Measurements from ENCODE around the gene GDI1. TPM values are rescaled to one million over a fixed set of nuclear protein-coding genes. Genes with fewer than 3 reads are reported as not detected.
A peak's percentile ranks its signal among the peaks of the same experiment; 100 is the strongest.

GDI1 gene
- total RNA-seq, 3 donors from 2014 or later, result 94.0 to 105 (median 97.3) TPM

DNA sequence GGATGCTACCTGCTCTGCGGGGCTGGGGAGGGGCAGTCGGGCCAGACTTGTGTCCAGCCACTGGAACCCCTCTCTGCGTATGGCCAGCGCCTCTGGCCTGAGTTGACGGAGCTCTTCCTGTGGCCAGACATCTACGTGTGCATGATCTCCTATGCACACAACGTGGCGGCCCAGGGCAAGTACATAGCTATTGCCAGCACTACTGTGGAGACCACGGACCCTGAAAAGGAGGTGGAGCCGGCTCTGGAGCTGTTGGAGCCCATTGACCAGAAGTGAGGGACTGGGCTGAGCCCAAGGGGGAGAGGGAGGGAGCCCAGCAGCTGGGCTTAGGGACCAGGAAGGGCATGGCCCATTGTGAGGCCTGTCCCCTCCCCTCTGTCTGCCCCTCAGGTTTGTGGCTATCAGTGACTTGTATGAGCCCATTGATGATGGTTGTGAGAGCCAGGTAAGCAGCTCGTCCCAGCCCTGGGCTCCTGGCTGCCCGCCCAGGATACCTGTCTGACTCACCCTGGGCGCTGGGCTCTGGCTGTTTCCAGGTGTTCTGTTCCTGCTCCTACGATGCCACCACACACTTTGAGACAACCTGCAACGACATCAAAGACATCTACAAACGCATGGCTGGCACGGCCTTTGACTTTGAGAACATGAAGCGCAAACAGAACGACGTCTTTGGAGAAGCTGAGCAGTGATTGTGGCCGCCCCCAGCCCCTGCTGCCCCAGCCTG is 5.2 kb downstream of the GDI1 start:
- H3K27me3 ChIP-seq, result peaks cover 0 to 54% of the 10 kb centered on the region in 2 donors
- H3K9me3 ChIP-seq, result no peaks in the 10 kb centered on the region
- no peaks in the 10 kb centered on the region for H3K36me3 ChIP-seq
- intact Hi-C loops (cut with DNase I; ENCODE audit: low total_unique reads), result no loop called here
- TF ChIP-seq, protein P1, sequence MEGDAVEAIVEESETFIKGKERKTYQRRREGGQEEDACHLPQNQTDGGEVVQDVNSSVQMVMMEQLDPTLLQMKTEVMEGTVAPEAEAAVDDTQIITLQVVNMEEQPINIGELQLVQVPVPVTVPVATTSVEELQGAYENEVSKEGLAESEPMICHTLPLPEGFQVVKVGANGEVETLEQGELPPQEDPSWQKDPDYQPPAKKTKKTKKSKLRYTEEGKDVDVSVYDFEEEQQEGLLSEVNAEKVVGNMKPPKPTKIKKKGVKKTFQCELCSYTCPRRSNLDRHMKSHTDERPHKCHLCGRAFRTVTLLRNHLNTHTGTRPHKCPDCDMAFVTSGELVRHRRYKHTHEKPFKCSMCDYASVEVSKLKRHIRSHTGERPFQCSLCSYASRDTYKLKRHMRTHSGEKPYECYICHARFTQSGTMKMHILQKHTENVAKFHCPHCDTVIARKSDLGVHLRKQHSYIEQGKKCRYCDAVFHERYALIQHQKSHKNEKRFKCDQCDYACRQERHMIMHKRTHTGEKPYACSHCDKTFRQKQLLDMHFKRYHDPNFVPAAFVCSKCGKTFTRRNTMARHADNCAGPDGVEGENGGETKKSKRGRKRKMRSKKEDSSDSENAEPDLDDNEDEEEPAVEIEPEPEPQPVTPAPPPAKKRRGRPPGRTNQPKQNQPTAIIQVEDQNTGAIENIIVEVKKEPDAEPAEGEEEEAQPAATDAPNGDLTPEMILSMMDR (IDR thresholded peaks at IDR 0.05), result no peak
- TF ChIP-seq POLR2A (IDR thresholded peaks at IDR 0.05) (no peak), POLR2AphosphoS5 (IDR thresholded peaks at IDR 0.05) (no peak)
- peak overlapping the region in 1 of 2 donors; percentile 90 for H3K27ac ChIP-seq
- H3K4me3 ChIP-seq, result no peak overlapping the region
- DNase-seq (ENCODE audit: low spot score in 2 of 2), result peak; percentile 52 to 64
- H3K4me1 ChIP-seq, result no peaks in the 10 kb centered on the region

DNA sequence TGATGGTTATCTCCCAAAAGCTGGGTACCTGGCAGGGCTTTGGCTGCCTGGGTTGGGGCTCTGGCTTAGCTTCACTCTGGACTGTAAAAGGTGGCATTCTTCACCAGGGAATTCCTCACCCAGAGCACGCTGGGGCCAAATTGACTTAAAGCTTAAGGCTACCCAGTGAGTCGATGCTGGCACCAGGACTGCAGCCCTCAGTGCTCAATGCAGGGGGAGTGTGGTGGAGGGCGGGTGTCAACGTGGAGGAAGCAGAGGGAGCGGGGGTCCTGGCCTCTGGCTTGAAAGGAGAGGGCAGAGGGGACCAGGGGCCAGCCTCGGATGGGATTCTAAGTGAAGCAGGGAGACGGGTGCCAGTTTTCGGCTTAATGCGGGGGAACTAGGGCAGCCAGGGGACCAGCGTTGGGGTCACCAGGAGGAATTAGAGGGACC is 6.5 kb downstream of the GDI1 start:
- TF ChIP-seq, protein P1 (IDR thresholded peaks at IDR 0.05), result no peak
- TF ChIP-seq POLR2A (IDR thresholded peaks at IDR 0.05), result no peak
- no peak for TF ChIP-seq POLR2AphosphoS5 (IDR thresholded peaks at IDR 0.05)
- H3K27me3 ChIP-seq, result peaks cover 0 to 55% of the 10 kb centered on the region in 2 donors
- intact Hi-C loops (cut with DNase I; ENCODE audit: low total_unique reads), result no loop called here
- no peak for DNase-seq (ENCODE audit: low spot score in 2 of 2)
- H3K27ac ChIP-seq, result peak overlapping the region; percentile 90
- H3K4me1 ChIP-seq, result no peaks in the 10 kb centered on the region
- H3K4me3 ChIP-seq, result peak overlapping the region; percentile 58 to 82 (median 62)
- no peaks in the 10 kb centered on the region for H3K9me3 ChIP-seq
- H3K36me3 ChIP-seq, result no peaks in the 10 kb centered on the region

DNA sequence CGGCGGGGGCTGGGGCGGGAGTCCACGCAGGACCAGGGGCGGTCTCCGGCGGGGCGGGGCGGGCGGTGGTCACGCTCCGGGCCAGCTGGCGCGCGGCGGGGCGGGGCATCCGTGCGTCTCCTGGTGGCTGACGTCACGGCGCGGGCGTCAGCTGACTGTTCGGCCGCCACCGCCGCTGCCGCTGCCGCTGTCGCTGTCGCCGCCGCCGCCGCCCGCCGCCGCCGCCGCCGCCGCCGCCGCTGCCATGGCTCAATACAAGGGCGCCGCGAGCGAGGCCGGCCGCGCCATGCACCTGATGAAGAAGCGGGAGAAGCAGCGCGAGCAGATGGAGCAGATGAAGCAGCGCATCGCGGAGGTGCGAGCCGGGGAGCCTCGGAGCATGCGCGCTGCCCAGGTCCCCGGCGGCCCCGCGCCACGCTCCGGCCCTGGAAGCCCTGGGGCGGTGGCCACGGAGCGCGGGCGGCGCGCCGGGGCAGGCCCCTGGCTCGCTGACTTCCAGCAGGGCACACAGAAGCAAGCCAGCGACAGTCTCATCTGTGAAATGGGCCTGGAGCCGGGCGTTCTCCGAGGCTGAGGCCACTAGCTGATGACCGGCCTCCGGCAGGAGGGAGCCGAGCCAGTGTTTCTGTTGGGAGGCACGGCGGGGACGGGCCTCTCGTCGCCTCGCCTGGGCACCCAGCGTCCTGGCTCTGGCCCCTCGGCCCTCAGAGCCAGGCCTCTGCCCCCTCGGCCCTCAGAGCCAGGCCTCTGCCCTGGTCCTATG is 7.2 kb downstream of the GDI1 start, which contains the start of gene FAM50A:
FAM50A (plus strand) TSS at position 150 of the 763 bp plus-strand sequence; CDS start at position 245, 95 bp downstream.
- Histone ChIP-seq H3K9me3 (no peaks in the 10 kb centered on the region), H3K36me3 (no peaks in the 10 kb centered on the region), H3K27me3 (peaks cover 0 to 57% of the 10 kb centered on the region in 2 donors), H3K4me3 (peak within 1 kb of the TSS; percentile 58 to 82 (median 62)), H3K4me1 (no peaks in the 10 kb centered on the region), H3K27ac (peak within 1 kb of the TSS; percentile 90)
- intact Hi-C loops (cut with DNase I; ENCODE audit: low total_unique reads), result no loop called here
- DNase-seq (ENCODE audit: low spot score in 2 of 2), result peak; percentile 64 to 67
- TF ChIP-seq POLR2A (IDR thresholded peaks at IDR 0.05), result no peak
- TF ChIP-seq, protein P1 (IDR thresholded peaks at IDR 0.05), result peak in 1 of 3 donors; percentile 10

DNA sequence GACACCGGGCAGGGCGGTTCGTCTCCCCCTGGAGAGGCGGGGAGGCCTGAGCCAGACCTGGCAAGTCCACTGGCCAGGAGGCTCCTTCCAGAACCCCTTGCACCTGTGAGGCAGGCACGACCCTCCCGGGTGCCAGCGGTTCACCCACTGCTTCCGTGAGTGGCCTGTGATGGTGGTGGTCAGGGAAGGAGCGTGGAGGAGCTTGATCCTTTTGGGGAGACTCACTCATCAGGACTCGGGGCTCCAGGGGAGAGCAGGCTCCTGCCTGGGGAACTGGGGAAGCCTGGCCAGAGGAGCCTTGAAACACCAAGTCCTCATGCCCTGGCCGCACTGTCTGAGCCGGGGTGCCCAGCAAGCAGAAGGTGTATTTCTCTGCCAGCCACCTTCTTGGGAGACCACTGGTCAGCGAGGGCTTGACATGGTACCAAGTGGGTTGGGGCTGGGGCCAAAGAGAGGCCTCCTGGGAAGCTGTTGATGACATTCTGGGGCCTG is 7.8 kb downstream of the GDI1 start:
- Histone ChIP-seq H3K36me3 (no peaks in the 10 kb centered on the region), H3K4me1 (no peaks in the 10 kb centered on the region), H3K4me3 (peak overlapping the region; percentile 58 to 82 (median 62)), H3K27me3 (peaks cover 0 to 57% of the 10 kb centered on the region in 2 donors), H3K9me3 (no peaks in the 10 kb centered on the region), H3K27ac (peak overlapping the region; percentile 90)
- DNase-seq (ENCODE audit: low spot score in 2 of 2), result no peak
- TF ChIP-seq, protein P1 (IDR thresholded peaks at IDR 0.05), result no peak
- TF ChIP-seq POLR2AphosphoS5 (IDR thresholded peaks at IDR 0.05) (no peak), POLR2A (IDR thresholded peaks at IDR 0.05) (no peak)
- intact Hi-C loops (cut with DNase I; ENCODE audit: low total_unique reads), result loop anchor here (5.0 kb wide), 1 partner anchor 832 kb away; no protein-coding TSS in a partner anchor

Data from breast epithelium (tissue), 4 donors.